ENCODE data around the gene ZNF469. TPM values are rescaled to one million over a fixed set of nuclear protein-coding genes. Genes with fewer than 3 reads are reported as not detected.

Gene ZNF469
- total RNA-seq, 3 donors from 2014 or later = 0.80 to 1.5 (median 0.98) TPM

DNA sequence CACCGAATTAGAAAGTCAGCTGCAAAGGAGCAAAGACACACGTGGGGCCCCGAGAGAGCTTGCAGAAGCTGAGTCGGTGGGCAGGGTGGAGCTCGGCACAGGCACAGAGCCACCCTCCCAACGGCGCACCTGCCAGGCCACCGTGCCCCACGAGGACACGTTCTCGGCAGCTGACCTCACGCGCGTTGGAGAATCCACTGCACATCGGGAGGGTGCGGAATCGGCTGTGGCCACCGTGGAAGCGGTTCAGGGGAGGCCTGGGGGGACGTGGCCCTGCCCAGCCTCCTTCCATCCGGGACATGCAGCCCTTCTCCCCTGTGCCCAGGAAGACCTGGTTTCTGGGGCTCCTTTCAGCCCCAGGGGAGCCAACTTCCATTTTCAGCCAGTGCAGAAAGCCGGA lies 49.4 kb downstream of the ZNF469 start:
- Histone ChIP-seq H3K4me1 (no peaks in the 10 kb centered on the region), H3K27me3 (peaks cover 0 to 15% of the 10 kb centered on the region in 2 donors), H3K27ac (no peak overlapping the region), H3K36me3 (no peaks in the 10 kb centered on the region), H3K9me3 (no peaks in the 10 kb centered on the region), H3K4me3 (no peak overlapping the region)
- intact Hi-C loops (cut with DNase I; ENCODE audit: low total_unique reads) = no loop called here
- DNase-seq (ENCODE audit: low spot score in 2 of 2) = no peak
- TF ChIP-seq POLR2A (IDR thresholded peaks at IDR 0.05) (no peak), CTCF (IDR thresholded peaks at IDR 0.05) (no peak), POLR2AphosphoS5 (IDR thresholded peaks at IDR 0.05) (no peak)

Other genes with a start within 250 kb of the ZNF469 start
- 1 to 10 TPM in 2 of 3 donors, under 1 TPM in 1; 0.32 to 2.9 (median 2.3) TPM for gene ZFPM1, start 70.3 kb downstream of the ZNF469 start, total RNA-seq
- gene ZC3H18, start 187.4 kb downstream of the ZNF469 start, total RNA-seq = 10 to 100 TPM; 12.5 to 14.9 (median 13.3) TPM